ENCODE results near the gene LBHD2.

DNA sequence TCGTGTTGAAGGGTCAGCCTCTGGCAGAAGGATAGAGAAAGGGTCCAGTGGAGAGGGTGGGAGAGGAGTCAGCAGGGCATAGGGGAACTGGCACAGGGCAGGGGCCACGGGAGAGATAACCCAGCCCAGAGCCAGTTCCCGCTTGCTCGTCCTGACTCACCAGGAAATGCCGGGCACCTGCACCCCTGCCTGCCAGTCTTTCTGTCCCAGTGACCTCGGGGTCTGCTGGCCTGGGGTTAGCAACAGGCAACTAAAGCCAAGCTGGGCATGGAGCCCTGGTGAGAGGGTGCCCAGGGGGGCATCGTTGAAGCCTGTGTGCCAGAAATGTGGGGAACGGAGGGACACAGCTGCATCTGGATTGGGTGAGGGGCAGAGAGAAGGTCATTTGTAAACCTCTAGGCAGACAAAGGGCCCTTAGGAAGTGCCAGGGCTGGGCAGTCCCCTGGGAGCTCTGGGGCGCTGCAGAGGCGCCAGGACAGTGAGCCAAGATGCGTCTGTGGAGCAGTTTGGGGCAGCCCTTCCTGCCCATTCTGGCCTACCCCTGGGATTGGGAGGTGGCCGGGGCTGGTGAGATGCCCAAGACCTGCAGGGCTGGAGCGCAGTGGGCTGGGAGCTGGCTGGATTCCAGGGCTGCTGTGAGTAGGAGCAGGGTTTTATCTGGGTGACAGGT lies 44.8 kb downstream of the LBHD2 start:
- TF ChIP-seq, protein P1, sequence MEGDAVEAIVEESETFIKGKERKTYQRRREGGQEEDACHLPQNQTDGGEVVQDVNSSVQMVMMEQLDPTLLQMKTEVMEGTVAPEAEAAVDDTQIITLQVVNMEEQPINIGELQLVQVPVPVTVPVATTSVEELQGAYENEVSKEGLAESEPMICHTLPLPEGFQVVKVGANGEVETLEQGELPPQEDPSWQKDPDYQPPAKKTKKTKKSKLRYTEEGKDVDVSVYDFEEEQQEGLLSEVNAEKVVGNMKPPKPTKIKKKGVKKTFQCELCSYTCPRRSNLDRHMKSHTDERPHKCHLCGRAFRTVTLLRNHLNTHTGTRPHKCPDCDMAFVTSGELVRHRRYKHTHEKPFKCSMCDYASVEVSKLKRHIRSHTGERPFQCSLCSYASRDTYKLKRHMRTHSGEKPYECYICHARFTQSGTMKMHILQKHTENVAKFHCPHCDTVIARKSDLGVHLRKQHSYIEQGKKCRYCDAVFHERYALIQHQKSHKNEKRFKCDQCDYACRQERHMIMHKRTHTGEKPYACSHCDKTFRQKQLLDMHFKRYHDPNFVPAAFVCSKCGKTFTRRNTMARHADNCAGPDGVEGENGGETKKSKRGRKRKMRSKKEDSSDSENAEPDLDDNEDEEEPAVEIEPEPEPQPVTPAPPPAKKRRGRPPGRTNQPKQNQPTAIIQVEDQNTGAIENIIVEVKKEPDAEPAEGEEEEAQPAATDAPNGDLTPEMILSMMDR (IDR thresholded peaks at IDR 0.05): no peak
- TF ChIP-seq EZH2 (IDR thresholded peaks at IDR 0.05): no peak

Measured in neural progenitor cell (in vitro differentiated cells).